ENCODE data around the gene TECTA. TPM values are rescaled to one million over a fixed set of nuclear protein-coding genes. Genes with fewer than 3 reads are reported as not detected.

Gene TECTA, protein sequence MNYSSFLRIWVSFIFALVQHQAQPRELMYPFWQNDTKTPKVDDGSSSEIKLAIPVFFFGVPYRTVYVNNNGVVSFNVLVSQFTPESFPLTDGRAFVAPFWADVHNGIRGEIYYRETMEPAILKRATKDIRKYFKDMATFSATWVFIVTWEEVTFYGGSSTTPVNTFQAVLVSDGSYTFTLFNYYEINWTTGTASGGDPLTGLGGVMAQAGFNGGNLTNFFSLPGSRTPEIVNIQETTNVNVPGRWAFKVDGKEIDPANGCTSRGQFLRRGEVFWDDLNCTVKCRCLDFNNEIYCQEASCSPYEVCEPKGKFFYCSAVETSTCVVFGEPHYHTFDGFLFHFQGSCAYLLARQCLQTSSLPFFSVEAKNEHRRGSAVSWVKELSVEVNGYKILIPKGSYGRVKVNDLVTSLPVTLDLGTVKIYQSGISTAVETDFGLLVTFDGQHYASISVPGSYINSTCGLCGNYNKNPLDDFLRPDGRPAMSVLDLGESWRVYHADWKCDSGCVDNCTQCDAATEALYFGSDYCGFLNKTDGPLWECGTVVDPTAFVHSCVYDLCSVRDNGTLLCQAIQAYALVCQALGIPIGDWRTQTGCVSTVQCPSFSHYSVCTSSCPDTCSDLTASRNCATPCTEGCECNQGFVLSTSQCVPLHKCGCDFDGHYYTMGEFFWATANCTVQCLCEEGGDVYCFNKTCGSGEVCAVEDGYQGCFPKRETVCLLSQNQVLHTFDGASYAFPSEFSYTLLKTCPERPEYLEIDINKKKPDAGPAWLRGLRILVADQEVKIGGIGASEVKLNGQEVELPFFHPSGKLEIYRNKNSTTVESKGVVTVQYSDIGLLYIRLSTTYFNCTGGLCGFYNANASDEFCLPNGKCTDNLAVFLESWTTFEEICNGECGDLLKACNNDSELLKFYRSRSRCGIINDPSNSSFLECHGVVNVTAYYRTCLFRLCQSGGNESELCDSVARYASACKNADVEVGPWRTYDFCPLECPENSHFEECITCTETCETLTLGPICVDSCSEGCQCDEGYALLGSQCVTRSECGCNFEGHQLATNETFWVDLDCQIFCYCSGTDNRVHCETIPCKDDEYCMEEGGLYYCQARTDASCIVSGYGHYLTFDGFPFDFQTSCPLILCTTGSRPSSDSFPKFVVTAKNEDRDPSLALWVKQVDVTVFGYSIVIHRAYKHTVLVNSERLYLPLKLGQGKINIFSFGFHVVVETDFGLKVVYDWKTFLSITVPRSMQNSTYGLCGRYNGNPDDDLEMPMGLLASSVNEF (N-terminal part only)
- total RNA-seq: 1.0 TPM
- long read RNA-seq: 0 reads

- ATAC-seq (ENCODE audit: poor library complexity) (no peak), DNase-seq (no peak)
- intact Hi-C loops (cut with DNase I): no loop called here
These were observed at the start of gene TECTA for GRCh38 chr11:121100943-121101342. Gene TECTA (plus strand): TSS chr11:121101243. CDS start chr11:121102666, 1,423 bp downstream.

DNA sequence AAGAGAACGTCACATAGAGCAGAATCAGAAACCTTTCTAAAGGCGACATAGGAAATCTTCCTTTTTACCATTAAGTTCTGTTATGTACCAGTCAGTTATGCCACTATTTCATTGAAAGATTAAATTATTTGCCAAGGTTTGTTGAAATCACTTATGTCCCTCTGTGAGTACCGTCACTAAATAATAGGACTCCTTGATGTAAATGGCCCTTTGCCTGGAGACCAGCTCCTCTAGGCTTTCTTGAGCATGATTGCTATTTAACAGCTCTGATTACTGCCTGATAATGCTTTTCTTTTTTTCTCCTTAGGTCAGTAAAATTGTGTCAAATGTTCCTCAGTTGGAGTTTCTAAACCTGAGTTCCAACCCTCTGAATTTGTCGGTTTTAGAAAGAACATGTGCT is 47.8 kb upstream of the TECTA start:
- ATAC-seq (ENCODE audit: poor library complexity) (no peak), DNase-seq (no peak)
- intact Hi-C loops (cut with DNase I): no loop called here

DNA sequence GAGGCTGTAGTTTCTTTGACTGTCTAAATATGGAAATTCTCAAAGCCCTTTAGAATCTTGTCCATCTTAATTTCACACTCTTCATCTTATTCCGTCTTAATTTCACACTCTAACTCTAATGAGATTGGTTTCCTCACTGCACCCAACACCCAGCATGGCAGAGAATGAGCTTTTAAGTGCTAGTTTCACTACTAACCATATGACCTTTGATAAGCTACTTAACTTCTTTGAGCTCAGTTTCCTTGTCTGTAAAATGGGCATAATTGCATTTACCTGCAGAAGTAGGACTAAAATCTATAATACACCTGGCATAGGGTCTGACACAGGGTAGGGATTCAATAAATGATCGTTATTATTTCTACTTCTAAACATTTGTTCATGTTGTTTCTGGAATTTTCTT is 46.8 kb upstream of the TECTA start:
- ATAC-seq (ENCODE audit: poor library complexity) (no peak), DNase-seq (no peak)
- intact Hi-C loops (cut with DNase I): no loop called here

DNA sequence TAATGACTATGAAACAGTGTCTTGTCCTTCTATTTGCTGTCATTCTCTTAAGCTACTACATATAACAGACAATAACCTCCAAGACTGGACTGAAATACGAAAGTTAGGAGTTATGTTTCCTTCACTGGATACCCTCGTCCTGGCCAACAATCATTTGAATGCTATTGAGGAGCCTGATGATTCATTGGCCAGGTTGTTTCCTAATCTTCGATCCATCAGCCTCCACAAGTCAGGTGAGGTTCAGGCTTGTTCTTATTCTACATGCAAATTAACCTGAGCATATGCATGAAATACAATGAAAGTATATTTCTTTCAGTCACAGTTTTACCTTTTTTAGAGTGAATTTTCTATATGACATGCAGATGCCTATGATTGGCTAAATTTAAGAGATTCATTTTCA is 46.0 kb upstream of the TECTA start:
- ATAC-seq (ENCODE audit: poor library complexity): no peak
- DNase-seq: no peak
- intact Hi-C loops (cut with DNase I): no loop called here

DNA sequence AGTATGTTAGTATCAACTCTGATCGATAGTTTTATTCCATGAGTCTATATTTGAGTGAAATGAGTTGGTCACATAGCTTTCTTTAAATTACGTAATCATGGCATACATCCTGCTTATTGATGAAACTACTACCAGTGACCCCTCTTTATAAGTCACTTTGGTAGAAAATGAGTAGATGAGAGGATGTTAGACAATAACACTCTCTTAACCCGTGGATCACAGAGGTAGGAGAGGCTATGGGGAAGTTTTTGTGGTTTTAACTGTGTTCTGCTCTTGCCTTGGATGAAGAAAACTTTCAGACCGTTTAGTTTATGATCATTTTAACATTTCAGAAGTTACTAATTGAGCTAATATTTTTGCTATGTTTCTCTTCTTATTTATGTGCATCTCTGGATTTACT is 43.1 kb upstream of the TECTA start:
- intact Hi-C loops (cut with DNase I): no loop called here
- ATAC-seq (ENCODE audit: poor library complexity): no peak
- no peak for DNase-seq

GRCh38 chr11:121058941-121059340 is 42.1 kb upstream of the TECTA start:
- intact Hi-C loops (cut with DNase I): no loop called here
- no peak for ATAC-seq (ENCODE audit: poor library complexity)
- no peak for DNase-seq

- intact Hi-C loops (cut with DNase I): no loop called here
- ATAC-seq (ENCODE audit: poor library complexity): no peak
- no peak for DNase-seq
These were observed 41.4 kb upstream of the TECTA start for GRCh38 chr11:121059605-121060004.

DNA sequence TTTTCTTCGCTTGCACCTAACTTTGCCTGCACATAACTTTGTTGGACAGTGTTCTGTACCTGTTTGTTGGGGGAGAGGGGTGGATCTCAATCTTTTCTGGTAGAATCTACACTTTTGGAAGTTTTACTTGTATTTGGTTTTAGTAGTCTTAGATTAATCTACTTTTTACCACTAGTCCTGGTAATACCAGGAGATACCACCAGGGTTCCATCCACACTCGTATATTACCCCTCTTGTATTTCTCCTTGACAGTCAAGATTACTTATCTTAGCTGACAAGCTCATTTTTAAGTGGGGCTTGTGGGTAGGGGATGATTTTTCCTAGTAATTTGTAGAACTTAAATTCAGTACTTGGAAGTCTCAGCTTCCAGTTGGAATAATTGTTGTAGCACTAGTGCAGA is 37.3 kb upstream of the TECTA start:
- DNase-seq: no peak
- intact Hi-C loops (cut with DNase I): no loop called here
- ATAC-seq (ENCODE audit: poor library complexity): no peak

DNA sequence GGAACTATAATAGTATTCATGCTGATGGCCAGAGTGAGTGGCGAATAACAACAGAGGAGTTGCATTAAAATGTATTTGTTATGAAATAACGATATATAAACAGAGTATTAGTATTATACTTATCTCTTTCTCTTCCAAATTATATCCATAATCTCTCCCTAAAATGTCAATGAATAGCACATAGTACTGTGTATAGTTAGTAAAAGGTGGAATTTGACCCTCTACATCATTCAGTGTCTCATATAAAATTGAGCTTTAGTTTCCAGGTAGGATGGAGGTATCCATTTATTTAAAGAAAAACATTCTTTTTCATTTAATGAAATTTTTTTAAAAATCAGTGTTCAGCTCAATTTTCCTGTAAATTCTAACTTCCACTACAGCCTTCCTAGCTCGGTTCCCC is 34.4 kb upstream of the TECTA start:
- intact Hi-C loops (cut with DNase I): no loop called here
- DNase-seq (no peak), ATAC-seq (ENCODE audit: poor library complexity) (no peak)

DNA sequence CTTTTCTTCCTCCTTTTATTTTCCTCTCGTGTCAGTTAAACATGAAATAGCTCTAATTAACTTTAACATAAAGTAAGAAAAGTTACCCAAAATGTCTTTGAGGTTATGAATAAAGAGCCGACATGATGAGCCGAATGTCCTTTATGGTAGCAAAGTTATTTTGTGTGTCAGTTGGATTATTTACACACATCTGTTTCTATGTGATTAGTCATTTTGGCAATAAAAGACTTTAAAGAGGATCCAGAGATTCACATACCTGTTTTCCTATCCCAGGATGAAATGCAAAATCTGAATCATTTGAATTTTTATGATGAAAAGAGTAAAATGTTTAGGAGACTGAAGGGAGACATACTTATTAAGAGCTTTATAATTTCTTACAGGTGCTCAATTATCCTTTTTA is 34.0 kb upstream of the TECTA start:
- DNase-seq: no peak
- intact Hi-C loops (cut with DNase I): no loop called here
- no peak for ATAC-seq (ENCODE audit: poor library complexity)

GRCh38 chr11:121067453-121067852 is 33.6 kb upstream of the TECTA start:
- DNase-seq (no peak), ATAC-seq (ENCODE audit: poor library complexity) (no peak)
- intact Hi-C loops (cut with DNase I): no loop called here

GRCh38 chr11:121067962-121068647 is 32.9 kb upstream of the TECTA start:
- intact Hi-C loops (cut with DNase I): no loop called here
- no peak for DNase-seq
- ATAC-seq (ENCODE audit: poor library complexity): no peak

DNA sequence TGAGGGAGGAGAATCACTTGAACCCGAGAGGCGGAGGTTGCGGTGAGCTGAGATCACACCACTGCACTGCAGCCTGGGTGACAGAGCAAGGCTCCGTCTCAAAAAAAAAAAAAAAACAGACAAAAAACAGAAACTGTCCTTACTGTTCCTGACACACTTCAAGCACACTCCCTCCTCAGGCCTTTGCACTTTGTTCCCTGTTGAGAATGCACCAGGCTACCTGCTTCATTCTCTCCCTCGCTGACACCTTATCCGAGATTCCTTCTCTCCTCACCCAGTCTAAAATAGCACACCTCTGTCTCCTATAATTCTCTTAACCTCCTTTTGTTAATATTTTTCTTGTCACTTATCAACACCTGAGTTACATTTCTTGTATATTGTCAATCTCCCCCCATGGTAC is 32.3 kb upstream of the TECTA start:
- intact Hi-C loops (cut with DNase I): no loop called here
- DNase-seq: no peak
- ATAC-seq (ENCODE audit: poor library complexity): no peak

DNA sequence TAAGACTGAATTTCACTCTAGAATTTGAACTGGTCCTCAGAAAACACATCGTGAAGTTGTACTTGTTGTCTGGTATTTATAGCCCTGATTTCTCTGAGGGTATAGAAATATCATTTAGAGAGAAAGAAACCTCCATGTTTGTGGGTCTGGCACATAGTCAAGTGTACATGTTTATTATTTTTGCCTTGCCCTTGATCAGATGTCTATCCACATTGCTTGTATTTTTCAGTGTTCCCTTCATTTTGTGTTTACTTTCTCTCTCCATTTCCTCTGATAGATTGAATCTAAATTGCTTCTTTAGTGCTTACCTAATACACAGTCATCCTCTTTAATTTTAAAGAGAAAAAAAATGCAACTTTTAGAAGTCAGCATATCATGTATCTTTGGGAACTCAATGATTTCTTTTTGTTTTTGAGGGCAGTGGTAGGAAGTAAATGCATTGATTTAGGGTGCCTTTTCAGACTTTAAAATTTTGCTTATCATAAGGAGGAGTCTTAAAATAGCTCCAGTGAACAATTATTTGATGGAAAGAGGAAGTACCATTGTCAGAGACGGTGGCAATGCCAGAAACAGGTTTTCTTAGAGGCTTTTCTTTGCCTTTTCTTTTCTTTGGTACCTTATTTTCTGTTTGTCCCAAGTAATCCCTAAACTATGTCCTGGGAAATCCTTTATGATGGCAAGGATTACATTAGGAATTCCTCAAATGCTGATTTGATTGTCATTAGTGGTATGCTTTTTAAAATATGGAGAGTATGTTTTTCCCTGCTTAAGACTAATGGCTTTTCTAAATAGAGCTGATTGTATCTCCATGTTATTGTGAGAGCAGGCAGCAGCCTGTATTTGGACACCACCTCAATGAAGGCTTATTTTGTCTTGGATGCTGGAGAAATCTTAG is 29.8 kb upstream of the TECTA start:
- ATAC-seq (ENCODE audit: poor library complexity) (no peak), DNase-seq (no peak)
- intact Hi-C loops (cut with DNase I): no loop called here

DNA sequence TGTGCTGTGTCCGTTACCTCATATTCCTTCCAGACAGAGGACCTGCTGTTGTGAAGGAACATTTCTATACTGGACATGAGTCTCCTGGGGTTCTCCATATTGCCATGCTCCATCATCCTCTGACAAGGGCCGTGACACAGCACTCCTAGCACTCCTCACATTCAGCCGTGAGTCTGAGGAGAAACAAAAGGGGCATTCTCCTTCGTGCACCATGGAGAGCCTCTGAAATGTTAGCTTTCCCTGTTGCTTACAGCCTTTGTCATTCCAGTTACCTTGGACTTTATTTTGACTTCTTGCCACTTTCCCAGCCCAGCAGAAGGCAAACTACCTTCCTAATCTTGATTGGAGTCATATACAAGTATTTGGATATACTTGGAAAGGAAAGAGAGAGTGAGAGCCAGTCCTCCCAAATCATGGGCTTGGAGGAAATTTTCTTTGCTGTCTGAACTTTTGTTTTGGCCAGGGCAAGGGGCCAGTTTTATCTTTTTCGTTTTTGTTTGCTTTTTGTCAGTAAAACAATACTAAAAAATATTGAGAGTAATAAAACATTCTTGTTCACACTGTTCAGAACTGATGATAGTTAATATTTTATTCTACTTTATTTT is 29.1 kb upstream of the TECTA start:
- intact Hi-C loops (cut with DNase I): no loop called here
- DNase-seq (no peak), ATAC-seq (ENCODE audit: poor library complexity) (peak; percentile 25)

GRCh38 chr11:121081321-121081720 is 19.7 kb upstream of the TECTA start:
- DNase-seq (no peak), ATAC-seq (ENCODE audit: poor library complexity) (no peak)
- intact Hi-C loops (cut with DNase I): no loop called here

GRCh38 chr11:121082219-121082618 is 18.8 kb upstream of the TECTA start:
- no peak for DNase-seq
- intact Hi-C loops (cut with DNase I): no loop called here
- ATAC-seq (ENCODE audit: poor library complexity): no peak

All from Right ventricle myocardium superior (tissue), 1 donor.